Smooth muscle cell (in vitro differentiated cells): ENCODE data around the gene SLC13A1. TPM values are rescaled to one million over a fixed set of nuclear protein-coding genes. Genes with fewer than 3 reads are reported as not detected.

ENCODE experiments used
- DNase-seq: peaks from one replicate; lab custom pipeline; 2025; ENCODE audit not compliant: unreplicated experiment; lab: John Stamatoyannopoulos, UW
- H2AFZ ChIP-seq: fragments of 200-600 bp; sonication (generic); 2 replicates; pipeline ENCODE4 v1.6.0; 2016; ENCODE audit warnings: antibody characterized with exemption, low read depth, mild to moderate bottlenecking
- H3F3A ChIP-seq: fragments of 200-600 bp; sonication (generic); 2 replicates; pipeline ENCODE4 v1.6.0; 2017; ENCODE audit warnings: antibody characterized with exemption, low read depth
- H3K27ac ChIP-seq: fragments of 200-600 bp; sonication (generic); 2 replicates; pipeline ENCODE4 v1.5.1; 2016; ENCODE audit warnings: low read depth, mild to moderate bottlenecking
- H3K27me3 ChIP-seq: fragments of 200-600 bp; sonication (generic); 2 replicates; pipeline ENCODE4 v1.6.1; 2016; ENCODE audit warnings: low read depth, mild to moderate bottlenecking
- H3K36me3 ChIP-seq: fragments of 200-600 bp; sonication (generic); 2 replicates; pipeline ENCODE4 v1.5.1; 2016; ENCODE audit warnings: low read depth
- H3K4me1 ChIP-seq: fragments of 200-600 bp; sonication (generic); 2 replicates; pipeline ENCODE4 v1.5.1; 2016; ENCODE audit warnings: low read depth
- H3K4me2 ChIP-seq: fragments of 200-600 bp; sonication (generic); 2 replicates; pipeline ENCODE4 v1.6.0; 2016; ENCODE audit warnings: mild to moderate bottlenecking
- H3K4me3 ChIP-seq: fragments of 200-600 bp; sonication (generic); 2 replicates; pipeline ENCODE4 v1.5.1; 2016; ENCODE audit warnings: mild to moderate bottlenecking
- H3K79me2 ChIP-seq: fragments of 200-600 bp; sonication (generic); 2 replicates; pipeline ENCODE4 v1.6.0; 2016; ENCODE audit warnings: low read depth, mild to moderate bottlenecking
- H3K9ac ChIP-seq: fragments of 200-600 bp; sonication (generic); 2 replicates; pipeline ENCODE4 v1.6.0; 2016; ENCODE audit warnings: low read depth
- H3K9me3 ChIP-seq: fragments of 200-600 bp; sonication (generic); replicated peaks from 2 replicates; pipeline ENCODE4 v1.5.1; 2016; ENCODE audit warnings: low read depth
- H4K20me1 ChIP-seq: fragments of 200-600 bp; sonication (generic); 2 replicates; pipeline ENCODE4 v1.6.0; 2016; ENCODE audit warnings: low read depth
- CTCF ChIP-seq: fragments of 200-600 bp; sonication (generic); IDR thresholded peaks from 2 replicates; pipeline ENCODE4 v1.5.1; 2017; ENCODE audit warnings: borderline replicate concordance, mild to moderate bottlenecking, antibody characterized with exemption; ENCODE audit not compliant: insufficient read depth, poor library complexity, severe bottlenecking
- WGBS: methylation state at CpG from one replicate; pipeline ENCODE4 v1.1.7; 2016; ENCODE audit warnings: low lambda C conversion rate; 5-methylcytosine and 5-hydroxymethylcytosine counted together
- polyA plus RNA-seq: library from polyadenylated mRNA; unstranded; fragments of >200 nt; fragmentation: Nextera tagmentation; extraction: Ambion mirVana; gene quantifications from 2 replicates; pipeline ENCODE4 v1.2.1, GENCODE V29; 2016
- total RNA-seq: library from RNA; depleted of rRNA; stranded (reverse); fragments of >200 nt; gene quantifications from 2 replicates; pipeline ENCODE4 v1.2.3, GENCODE V29; 2014

Gene SLC13A1
- total and polyA plus RNA-seq, 2 experiments from 2014 or later, result not detected

- no peaks in the 10 kb centered on the region for H3K4me1 ChIP-seq
- H3F3A ChIP-seq, result no peaks in the 10 kb centered on the region
- no peak overlapping the region for H2AFZ ChIP-seq
- H4K20me1 ChIP-seq, result no peaks in the 10 kb centered on the region
- no peak overlapping the region for H3K27ac ChIP-seq
- no peak overlapping the region for H3K4me2 ChIP-seq
- no peak for DNase-seq
- no peak overlapping the region for H3K9ac ChIP-seq
- H3K27me3 ChIP-seq, result no peaks in the 10 kb centered on the region
- no peak for TF ChIP-seq CTCF
- 89% methylated on average over 1 of the region's 1 CpG for WGBS
- no peaks in the 10 kb centered on the region for H3K9me3 ChIP-seq
- H3K36me3 ChIP-seq, result no peaks in the 10 kb centered on the region
- no peak overlapping the region for H3K4me3 ChIP-seq
- H3K79me2 ChIP-seq, result no peaks in the 10 kb centered on the region
Measured at GRCh38 chr7:123131961-123132360, 67.8 kb downstream of the SLC13A1 start.

- Histone ChIP-seq H3K4me2 (no peak overlapping the region), H3K9ac (no peak overlapping the region), H3K27me3 (no peaks in the 10 kb centered on the region), H4K20me1 (no peaks in the 10 kb centered on the region), H3K27ac (no peak overlapping the region), H3K36me3 (no peaks in the 10 kb centered on the region), H3K79me2 (no peaks in the 10 kb centered on the region), H2AFZ (no peak overlapping the region), H3F3A (no peaks in the 10 kb centered on the region), H3K4me3 (no peak overlapping the region), H3K9me3 (no peaks in the 10 kb centered on the region), H3K4me1 (no peaks in the 10 kb centered on the region)
- no peak for DNase-seq
- no peak for TF ChIP-seq CTCF
- 45% methylated on average over 2 of the region's 2 CpGs for WGBS
Measured at GRCh38 chr7:123131556-123131955, 68.2 kb downstream of the SLC13A1 start.

GRCh38 chr7:123131140-123131539 lies 68.6 kb downstream of the SLC13A1 start:
- H3K4me2 ChIP-seq, result no peak overlapping the region
- 91% methylated on average over 1 of the region's 1 CpG for WGBS
- TF ChIP-seq CTCF, result peak; percentile 32
- no peaks in the 10 kb centered on the region for H3K27me3 ChIP-seq
- H3K36me3 ChIP-seq, result no peaks in the 10 kb centered on the region
- H3K4me1 ChIP-seq, result no peaks in the 10 kb centered on the region
- no peaks in the 10 kb centered on the region for H3K79me2 ChIP-seq
- no peak overlapping the region for H3K4me3 ChIP-seq
- H4K20me1 ChIP-seq, result no peaks in the 10 kb centered on the region
- no peaks in the 10 kb centered on the region for H3K9me3 ChIP-seq
- no peak for DNase-seq
- H3K9ac ChIP-seq, result no peak overlapping the region
- H3K27ac ChIP-seq, result no peak overlapping the region
- no peaks in the 10 kb centered on the region for H3F3A ChIP-seq
- peak overlapping the region; percentile 63 for H2AFZ ChIP-seq

- Histone ChIP-seq H3K4me2 (no peak overlapping the region), H3K4me3 (no peak overlapping the region), H3K4me1 (no peaks in the 10 kb centered on the region), H3K27me3 (no peaks in the 10 kb centered on the region), H4K20me1 (no peaks in the 10 kb centered on the region), H3F3A (no peaks in the 10 kb centered on the region), H3K79me2 (no peaks in the 10 kb centered on the region), H2AFZ (no peak overlapping the region), H3K9ac (no peak overlapping the region), H3K27ac (no peak overlapping the region), H3K36me3 (no peaks in the 10 kb centered on the region), H3K9me3 (no peaks in the 10 kb centered on the region)
- no peak for DNase-seq
- 51% methylated on average over 2 of the region's 2 CpGs for WGBS
- TF ChIP-seq CTCF, result no peak
Measured at GRCh38 chr7:123126691-123127090, 73.1 kb downstream of the SLC13A1 start.
